ENCODE data around the gene PDE4D.

Gene PDE4D

DNA sequence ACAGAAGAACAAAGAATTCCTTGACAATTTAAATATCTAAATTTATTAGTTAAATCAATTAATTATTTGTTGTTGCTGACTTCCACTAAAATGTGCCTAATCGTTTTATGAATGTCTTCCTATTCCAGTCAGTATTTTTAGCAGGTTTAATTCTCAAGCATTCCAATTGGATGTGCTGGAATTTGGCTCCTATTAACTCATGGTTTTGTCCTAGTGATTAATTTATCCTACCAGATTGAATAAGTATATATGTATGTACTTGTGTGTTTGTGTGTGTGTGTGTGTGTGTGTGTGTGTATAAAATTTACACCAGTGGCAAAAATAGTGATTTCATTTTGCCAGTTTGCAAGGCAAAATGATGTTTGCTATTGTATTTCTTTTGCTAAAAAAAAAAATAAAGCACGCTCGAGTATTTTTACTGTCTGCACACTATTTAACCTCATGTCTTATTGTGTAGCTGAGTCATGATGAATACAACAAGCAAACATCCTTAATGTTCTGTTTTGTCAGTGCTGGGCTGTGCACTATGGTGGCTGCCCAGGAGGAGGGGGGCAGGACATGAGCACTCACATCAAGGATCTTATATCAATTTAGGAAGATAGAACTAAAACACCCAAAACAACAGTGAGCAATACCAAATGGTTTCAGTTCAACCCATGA lies 375.5 kb downstream of the PDE4D start:
- DNase-seq (ENCODE audit: low read depth) = no peak

DNA sequence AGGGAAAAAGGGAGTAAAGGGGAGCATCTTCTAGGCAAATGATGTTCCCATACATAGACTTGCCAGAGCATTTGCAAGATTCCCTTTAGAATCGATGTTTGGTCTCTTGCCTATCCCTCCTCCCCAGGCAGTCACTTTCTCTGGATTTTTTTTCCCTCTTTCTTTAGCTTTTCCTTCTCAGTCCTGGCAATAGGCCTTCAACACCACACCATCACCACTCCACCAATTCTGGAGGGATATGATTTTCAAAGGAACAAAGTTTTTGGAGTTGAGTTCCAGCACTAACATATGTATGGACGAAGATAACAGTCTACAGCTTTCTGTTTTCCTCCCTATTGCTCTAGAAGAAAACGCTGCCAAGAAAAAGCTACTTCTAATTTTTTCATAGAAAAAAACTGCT lies 377.4 kb downstream of the PDE4D start:
- no peak for DNase-seq (ENCODE audit: low read depth)

- DNase-seq (ENCODE audit: low read depth) = no peak
These were observed 387.1 kb downstream of the PDE4D start for GRCh38 chr5:59506285-59506877.

DNA sequence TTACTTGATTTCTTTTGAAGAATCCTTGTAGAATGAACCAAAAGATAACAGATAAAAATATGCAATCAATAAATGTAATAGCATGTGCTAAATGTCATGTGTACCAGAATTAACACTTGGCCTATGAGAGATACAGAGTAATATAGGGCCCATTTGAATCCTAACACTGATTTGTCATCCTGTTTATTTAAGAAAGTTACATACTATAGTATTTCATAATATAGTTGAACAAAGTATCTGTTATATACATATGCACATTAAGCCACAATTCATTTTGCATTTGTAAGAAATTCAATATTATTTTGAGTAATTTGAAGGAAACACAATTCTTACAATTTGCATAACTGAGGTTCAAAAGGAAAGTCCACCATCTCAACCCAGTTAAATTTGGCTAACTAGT lies 389.5 kb downstream of the PDE4D start:
- DNase-seq (ENCODE audit: low read depth) = no peak

DNA sequence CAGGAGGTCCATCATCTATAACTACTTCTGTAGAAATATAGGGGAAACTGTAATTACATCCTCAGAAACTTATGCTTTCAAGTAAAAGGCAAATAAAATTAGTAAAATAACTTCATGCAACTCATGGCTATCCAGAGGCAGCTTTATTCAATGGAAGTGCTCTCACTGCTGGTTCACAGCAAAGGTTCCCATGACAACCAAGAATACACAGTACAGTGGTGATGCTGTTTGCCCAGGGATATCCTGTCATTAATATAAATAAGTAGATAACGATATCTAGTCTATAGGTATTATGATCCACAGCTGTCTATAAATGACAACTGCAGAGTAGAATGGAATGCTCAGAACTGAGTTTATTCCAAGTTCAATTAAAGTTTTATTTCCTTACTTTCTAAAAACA lies 390.3 kb downstream of the PDE4D start:
- DNase-seq (ENCODE audit: low read depth) = no peak

GRCh38 chr5:59501316-59501715 lies 392.2 kb downstream of the PDE4D start:
- no peak for DNase-seq (ENCODE audit: low read depth)

GRCh38 chr5:59500014-59500413 lies 393.5 kb downstream of the PDE4D start:
- no peak for DNase-seq (ENCODE audit: low read depth)

- DNase-seq (ENCODE audit: low read depth) = no peak
These were observed 396.3 kb downstream of the PDE4D start for GRCh38 chr5:59497207-59497606.

DNA sequence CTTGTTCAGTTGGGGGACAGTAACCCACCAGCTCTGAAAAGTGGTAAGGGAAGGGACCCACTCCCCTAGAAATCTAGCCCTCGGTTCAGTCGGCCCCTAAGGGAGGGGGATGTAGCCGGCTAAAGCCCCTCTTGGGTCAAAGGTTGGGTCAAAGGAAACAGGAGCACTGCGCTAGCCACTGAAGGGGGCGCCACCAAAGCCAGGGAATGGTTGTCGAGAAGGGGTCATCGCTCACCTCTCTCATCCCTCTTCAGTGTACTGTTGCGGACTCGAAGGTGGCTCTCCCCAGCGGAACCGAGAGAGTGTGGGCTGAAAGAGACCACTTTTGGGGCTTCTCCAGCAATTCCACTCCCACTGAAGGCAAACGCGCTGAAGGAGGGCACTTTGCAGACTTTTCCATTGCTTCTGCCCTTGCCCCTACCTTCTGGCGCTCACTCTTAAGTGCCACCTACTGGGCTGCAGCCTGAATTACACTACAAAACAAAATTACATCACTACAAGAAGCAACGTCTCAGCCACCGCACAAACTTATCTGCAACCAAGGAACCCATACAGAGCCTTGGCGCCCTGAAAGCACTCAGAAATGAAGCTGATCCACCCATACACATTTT lies 396.9 kb downstream of the PDE4D start:
- DNase-seq (ENCODE audit: low read depth) = no peak

DNA sequence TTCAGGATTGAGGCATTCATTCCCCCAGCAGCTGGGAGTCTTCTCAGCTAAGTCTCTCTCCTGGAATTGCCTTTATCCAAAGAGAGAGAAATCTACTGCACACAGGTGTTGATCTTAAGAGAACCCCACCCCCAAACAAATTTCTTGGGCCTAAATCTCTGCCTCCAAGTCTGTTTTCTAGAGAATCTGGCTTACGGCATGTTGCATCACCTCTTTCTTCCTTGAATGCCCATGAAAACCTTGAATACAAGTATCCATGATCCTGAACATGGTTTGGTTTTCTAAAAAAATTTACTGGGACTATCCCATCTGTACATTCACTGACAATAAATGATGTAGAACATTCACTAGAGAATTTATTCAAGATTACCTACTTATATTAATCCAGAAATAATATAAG lies 401.6 kb downstream of the PDE4D start:
- no peak for DNase-seq (ENCODE audit: low read depth)

DNA sequence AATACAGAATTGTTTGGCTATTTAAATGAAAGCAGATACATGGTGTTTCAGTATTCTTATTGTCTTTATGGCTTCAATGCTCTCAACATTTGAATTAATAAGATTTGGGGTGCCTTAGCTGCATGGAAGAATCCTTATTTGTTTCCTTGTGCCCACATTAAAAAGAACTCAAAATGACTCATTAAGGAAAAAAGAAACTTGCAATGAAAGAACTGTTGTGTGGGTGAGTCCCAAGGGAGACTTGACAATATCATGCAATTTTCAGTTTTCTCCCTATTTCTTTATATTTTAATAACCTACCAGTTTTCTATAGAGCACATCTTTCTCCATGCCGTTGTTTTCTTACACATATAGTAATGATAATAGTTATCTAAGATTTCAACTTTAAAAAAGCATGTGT lies 404.0 kb downstream of the PDE4D start:
- DNase-seq (ENCODE audit: low read depth) = no peak

DNA sequence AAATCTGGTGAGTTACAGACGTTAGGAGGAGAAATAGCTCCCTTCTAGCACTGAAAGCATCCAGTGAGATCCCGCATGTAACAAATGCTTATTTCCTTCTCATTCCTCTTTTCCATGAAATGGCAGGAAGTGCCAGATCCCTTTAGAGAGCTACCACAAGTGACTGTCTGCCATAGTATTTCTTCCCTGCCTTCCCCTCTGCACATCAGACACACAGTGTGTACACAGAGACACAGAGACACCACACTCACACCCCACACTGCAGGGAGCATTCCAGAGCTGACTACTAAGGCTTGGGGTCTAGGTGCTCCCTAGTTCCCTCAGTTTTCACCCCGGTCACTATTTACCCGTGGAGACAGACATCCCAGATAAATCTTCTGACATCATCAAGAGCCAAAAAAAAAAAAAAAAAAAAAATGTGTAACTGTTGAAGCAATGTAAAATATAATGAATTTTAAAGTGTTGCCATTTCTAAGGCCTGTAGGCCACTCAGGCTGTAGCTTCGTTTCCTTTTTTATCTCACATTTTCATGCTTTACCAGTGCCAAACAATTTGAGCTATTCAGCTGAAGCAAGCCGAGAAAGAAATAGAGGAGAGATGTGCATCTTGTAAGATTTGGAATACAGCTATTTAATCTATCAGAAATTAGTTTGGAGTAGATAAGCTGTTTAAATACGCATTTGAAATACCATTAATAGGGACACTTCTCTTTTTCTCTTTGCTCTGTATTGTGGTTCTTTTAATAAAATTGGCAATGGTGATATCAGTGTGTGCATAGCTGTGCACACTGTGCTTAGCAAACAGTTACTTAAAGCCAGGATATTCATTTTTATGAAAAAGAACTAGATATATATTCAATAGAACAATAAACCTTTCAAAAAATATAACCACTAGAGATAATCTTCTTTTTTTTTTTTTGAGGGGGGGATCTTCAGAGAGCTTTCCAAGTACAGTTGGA lies 405.5 kb downstream of the PDE4D start:
- DNase-seq (ENCODE audit: low read depth) = no peak

DNA sequence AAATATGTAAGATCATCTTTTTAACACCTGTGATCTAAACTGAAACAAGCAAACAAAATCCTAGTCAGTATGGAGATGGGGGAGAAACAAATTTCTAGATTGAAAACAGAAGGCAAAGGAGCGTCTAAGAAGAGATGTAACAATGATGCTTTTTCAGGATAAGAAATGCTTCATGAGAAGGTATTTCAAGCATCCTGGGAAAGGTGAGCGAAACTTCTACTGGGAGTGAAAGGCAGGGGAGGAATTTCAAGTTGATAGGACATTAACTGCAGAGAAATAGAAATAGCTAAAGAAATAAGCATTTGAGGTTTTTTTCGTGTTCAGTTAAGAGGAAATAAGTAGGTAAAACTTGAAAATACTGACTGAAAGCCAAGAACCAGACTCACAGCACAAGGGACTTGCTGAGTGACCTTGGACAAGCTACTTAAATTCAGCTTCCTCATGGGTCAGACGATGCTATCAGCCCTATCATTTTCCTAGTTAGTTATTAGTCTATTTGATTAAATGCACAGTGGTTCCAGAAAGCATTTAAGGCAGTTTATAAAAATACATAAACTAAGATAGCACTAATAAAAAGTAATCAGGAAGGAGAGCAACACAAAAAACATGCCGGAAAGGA lies 406.3 kb downstream of the PDE4D start:
- DNase-seq (ENCODE audit: low read depth) = no peak

- no peak for DNase-seq (ENCODE audit: low read depth)
These were observed 407.0 kb downstream of the PDE4D start for GRCh38 chr5:59486508-59486907.

DNA sequence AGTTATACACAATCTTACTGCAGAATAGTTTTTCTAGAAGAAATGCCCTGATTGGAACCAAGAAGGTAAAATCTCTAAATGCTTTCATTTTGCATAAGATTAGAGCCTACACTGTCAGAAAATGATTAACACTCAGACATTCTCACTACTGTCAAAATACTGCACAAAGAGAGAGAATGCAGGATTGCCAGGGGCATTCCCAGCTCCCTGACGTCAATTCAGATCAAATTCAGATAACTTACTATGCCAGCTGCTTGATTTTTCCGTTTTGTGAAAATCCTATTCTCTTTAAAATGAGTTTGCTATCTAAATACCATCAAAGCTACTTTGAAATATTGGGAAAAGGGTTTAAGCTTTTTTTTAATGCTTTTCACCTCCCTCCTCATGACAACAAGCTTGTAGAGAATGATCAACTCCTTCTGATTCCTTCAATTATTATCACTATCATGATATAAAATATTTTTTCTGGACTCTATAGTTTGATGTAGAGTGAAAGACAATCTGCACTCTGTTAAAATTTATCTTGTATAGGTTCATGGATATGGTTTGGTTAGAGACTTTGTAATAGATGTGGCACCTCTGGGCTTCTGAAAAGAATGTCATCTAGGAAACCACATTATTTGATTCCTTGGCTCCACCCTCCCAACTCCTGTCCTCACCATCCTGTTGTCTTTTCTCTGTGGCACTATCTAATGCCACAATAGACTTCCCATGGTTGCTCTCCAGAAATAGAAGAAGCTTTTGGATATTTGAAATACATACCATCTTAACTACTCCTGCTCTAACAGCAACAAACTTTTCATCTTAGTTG lies 407.7 kb downstream of the PDE4D start:
- no peak for DNase-seq (ENCODE audit: low read depth)

GRCh38 chr5:59485107-59485506 lies 408.4 kb downstream of the PDE4D start:
- DNase-seq (ENCODE audit: low read depth) = no peak

DNA sequence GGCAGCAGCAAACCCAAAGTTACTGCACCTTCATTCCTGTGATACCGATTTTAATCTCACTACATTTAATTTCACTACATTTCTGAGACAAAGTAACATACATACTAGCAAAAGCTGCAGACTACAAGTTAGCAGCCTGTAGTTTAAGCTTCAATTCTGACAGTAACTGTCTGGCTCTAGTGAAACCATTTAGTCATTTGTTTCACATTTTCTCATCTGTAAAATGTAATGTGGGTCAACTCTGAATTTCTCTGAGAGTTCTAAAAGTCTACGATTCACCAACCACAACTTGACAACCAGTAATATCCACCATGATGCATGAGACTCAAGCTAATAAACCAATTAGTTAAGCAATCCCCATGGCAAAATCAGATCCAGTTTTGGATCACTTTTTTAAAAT lies 408.9 kb downstream of the PDE4D start:
- DNase-seq (ENCODE audit: low read depth) = no peak

- DNase-seq (ENCODE audit: low read depth) = no peak
These were observed 409.5 kb downstream of the PDE4D start for GRCh38 chr5:59483971-59484472.

- no peak for DNase-seq (ENCODE audit: low read depth)
These were observed 414.4 kb downstream of the PDE4D start for GRCh38 chr5:59479086-59479485.

DNA sequence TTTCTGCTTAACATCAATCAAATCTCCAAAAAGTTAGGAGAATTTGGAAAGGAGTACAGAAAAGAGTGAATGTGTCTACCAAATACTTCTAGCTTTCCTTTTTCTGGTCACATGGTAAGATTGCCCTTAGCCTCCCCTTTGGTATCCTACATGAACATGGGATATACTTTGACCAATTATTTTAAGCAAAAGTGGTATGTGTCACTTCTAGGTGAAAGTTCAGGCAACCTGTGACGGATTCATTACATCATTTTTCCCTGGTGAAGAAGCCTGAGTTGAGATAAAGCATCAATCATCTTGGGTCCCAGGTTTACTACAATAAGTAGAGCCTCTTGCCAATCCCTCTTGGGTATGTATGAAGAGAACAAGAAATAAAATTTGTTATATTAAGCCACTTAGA lies 419.2 kb downstream of the PDE4D start:
- no peak for DNase-seq (ENCODE audit: low read depth)

DNA sequence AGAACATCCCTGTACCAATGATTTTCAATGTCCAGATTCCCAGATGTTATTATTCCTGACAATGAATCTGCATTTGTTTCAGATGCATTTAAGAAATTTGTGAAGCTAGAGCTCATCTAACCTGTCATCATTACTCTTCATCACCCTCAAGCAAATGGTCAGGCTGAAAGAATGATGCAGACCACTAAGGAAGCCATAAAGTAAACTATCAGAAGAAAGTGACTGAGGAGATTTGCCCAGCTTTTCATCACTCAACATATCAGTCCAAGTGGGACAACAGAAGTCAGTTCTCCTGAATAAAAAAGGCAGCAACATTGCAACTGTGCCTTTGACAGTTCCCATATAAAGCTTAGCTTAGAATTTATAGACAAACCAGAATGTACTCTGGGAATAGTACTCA lies 419.9 kb downstream of the PDE4D start:
- no peak for DNase-seq (ENCODE audit: low read depth)

Measured in stimulated activated CD8-positive, alpha-beta memory T cell treated with anti-CD3 and anti-CD28 coated beads, Interleukin-12 subunit alpha, Interleukin-12 subunit beta, amount 100 ng/mL, for 4 hours (primary cell).